Lower lobe of right lung (tissue), 2 donors: ENCODE results near the gene HDDC2. TPM values are rescaled to one million over a fixed set of nuclear protein-coding genes. Genes with fewer than 3 reads are reported as not detected.

Experiments used
- ATAC-seq, 2 donors: fragments of 200-7000 bp; cut with Tn5 transposase; one replicate each; pipeline ENCODE4 v1.9.1; 2020 to 2022; ENCODE audit warnings: mild to moderate bottlenecking in 2 of 2, moderate library complexity in 2 of 2
- DNase-seq: peaks from one replicate; pipeline ENCODE4 v3.0.0-alpha.2; 2020
- H3K27ac ChIP-seq: fragments of 200-600 bp; one replicate; pipeline ENCODE4 v1.8.0; 2022
- H3K27me3 ChIP-seq: fragments of 200-600 bp; one replicate; pipeline ENCODE4 v1.8.0; 2022; ENCODE audit warnings: low read depth
- H3K36me3 ChIP-seq: fragments of 200-600 bp; one replicate; pipeline ENCODE4 v1.8.0; 2022; ENCODE audit warnings: mild to moderate bottlenecking
- H3K4me1 ChIP-seq: fragments of 200-600 bp; one replicate; pipeline ENCODE4 v1.8.0; 2022
- H3K4me3 ChIP-seq: fragments of 200-600 bp; one replicate; pipeline ENCODE4 v1.8.0; 2022; ENCODE audit warnings: mild to moderate bottlenecking
- H3K9me3 ChIP-seq: fragments of 200-600 bp; one replicate; pipeline ENCODE4 v1.8.0; 2022
- intact Hi-C: fragments of 100-400 bp; cut with DNase I; formaldehyde crosslinking; loops from one replicate; pipeline ENCODE4 v1.11.0; 2022
- total RNA-seq: library from RNA; stranded (reverse); fragmentation: NEBNext Ultra II Directional; extraction: Animal tissue kit (Norgen Biotek cat#: 25700); gene quantifications from one replicate; pipeline ENCODE4 v1.2.1, GENCODE V29; 2021
- TF ChIP-seq, protein P1 (sequence below): fragments of 200-600 bp; IDR thresholded peaks from one replicate; pipeline ENCODE4 v1.8.0; 2022; ENCODE audit warnings: antibody characterized with exemption, mild to moderate bottlenecking
- donor health status: DM: no; HTN: yes; CAD: no; lungs with severe emphysema.

Gene HDDC2
- total RNA-seq, 1 donor from 2014 or later, result 55.4 TPM

DNA sequence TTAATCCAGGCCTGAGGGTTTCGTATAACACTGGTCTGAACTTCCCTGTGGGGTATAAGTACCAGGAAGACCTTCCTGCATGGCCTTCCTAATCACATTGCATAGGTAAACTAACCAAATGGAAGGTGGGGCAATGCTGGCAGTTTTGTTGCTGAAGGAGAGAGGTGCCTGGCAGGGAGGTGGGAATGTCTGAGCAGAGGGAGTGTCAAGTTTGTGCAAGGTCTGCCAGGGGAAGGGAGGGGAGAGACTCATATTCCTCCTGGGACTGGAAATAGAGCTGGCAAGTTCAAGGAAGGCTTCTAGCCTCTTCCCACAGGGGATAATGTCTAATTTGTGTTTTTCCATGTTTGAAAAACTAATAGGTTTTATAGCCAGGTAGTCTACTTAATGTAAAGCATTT lies 70.6 kb downstream of the HDDC2 start:
- Histone ChIP-seq H3K27me3 (no peaks in the 10 kb centered on the region), H3K4me1 (no peaks in the 10 kb centered on the region), H3K4me3 (no peak overlapping the region), H3K36me3 (no peaks in the 10 kb centered on the region), H3K27ac (no peak overlapping the region), H3K9me3 (no peaks in the 10 kb centered on the region)
- intact Hi-C loops, result no loop called here
- DNase-seq (no peak), ATAC-seq (peak in 1 of 2 donors; percentile 12)
- TF ChIP-seq, protein P1, sequence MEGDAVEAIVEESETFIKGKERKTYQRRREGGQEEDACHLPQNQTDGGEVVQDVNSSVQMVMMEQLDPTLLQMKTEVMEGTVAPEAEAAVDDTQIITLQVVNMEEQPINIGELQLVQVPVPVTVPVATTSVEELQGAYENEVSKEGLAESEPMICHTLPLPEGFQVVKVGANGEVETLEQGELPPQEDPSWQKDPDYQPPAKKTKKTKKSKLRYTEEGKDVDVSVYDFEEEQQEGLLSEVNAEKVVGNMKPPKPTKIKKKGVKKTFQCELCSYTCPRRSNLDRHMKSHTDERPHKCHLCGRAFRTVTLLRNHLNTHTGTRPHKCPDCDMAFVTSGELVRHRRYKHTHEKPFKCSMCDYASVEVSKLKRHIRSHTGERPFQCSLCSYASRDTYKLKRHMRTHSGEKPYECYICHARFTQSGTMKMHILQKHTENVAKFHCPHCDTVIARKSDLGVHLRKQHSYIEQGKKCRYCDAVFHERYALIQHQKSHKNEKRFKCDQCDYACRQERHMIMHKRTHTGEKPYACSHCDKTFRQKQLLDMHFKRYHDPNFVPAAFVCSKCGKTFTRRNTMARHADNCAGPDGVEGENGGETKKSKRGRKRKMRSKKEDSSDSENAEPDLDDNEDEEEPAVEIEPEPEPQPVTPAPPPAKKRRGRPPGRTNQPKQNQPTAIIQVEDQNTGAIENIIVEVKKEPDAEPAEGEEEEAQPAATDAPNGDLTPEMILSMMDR, result no peak

DNA sequence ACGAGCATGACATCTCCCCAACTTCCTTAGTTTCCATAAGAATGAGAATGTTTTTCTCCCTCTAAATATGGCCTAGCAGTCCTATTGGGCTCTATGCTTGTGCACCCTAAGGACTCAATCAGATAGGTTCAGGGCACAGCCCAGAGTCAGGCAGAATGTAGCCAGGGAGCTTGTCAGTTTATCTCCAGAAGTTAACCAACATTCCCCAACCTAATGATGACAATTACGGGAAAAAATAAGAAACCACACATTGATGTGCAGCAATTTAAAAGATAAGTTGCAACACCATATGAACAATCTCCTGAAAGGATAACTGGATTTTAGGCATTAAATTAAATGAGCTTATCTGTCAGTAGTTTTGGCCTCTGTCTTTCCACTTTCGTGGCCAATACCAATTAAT lies 71.1 kb downstream of the HDDC2 start:
- DNase-seq (no peak), ATAC-seq (no peak)
- H3K27ac ChIP-seq, result no peak overlapping the region
- no peaks in the 10 kb centered on the region for H3K36me3 ChIP-seq
- intact Hi-C loops, result no loop called here
- TF ChIP-seq, protein P1, result no peak
- no peaks in the 10 kb centered on the region for H3K27me3 ChIP-seq
- H3K9me3 ChIP-seq, result no peaks in the 10 kb centered on the region
- no peak overlapping the region for H3K4me3 ChIP-seq
- H3K4me1 ChIP-seq, result no peaks in the 10 kb centered on the region

GRCh38 chr6:125228981-125229479 lies 72.7 kb downstream of the HDDC2 start:
- intact Hi-C loops, result no loop called here
- Histone ChIP-seq H3K4me1 (peaks cover 8% of the 10 kb centered on the region), H3K27ac (no peak overlapping the region), H3K9me3 (no peaks in the 10 kb centered on the region), H3K36me3 (no peaks in the 10 kb centered on the region), H3K4me3 (no peak overlapping the region), H3K27me3 (no peaks in the 10 kb centered on the region)
- TF ChIP-seq, protein P1, result no peak
- ATAC-seq (no peak), DNase-seq (no peak)

DNA sequence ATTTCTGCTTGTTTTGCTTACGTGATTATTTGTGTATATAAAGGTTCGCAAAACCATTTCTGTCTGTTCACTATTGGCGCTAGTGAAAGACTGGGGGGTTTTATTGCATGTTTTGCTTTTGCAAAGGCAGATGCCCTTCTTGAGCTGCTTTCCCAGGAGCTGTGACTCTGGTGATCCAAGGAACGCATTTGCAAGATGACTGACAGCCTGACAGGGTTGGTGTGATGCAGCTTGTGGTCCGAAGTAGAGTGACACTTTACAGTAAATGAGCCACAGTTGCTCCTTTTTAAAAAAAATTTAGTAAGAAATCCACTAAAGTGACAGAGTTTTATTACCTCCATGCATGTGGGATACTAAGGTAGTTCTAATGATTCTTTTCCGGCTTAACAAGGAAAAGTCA lies 74.5 kb downstream of the HDDC2 start:
- ATAC-seq, result no peak
- intact Hi-C loops, result no loop called here
- no peaks in the 10 kb centered on the region for H3K27me3 ChIP-seq
- peaks cover 8% of the 10 kb centered on the region for H3K4me1 ChIP-seq
- no peak for DNase-seq
- TF ChIP-seq, protein P1, result no peak
- no peaks in the 10 kb centered on the region for H3K36me3 ChIP-seq
- no peaks in the 10 kb centered on the region for H3K9me3 ChIP-seq
- H3K27ac ChIP-seq, result no peak overlapping the region
- no peak overlapping the region for H3K4me3 ChIP-seq

Other genes starting within 250 kb of the HDDC2 start
- 15.6 TPM for gene TPD52L1, start 148.2 kb downstream of the HDDC2 start, total RNA-seq